ENCODE measurements around the gene LAMA2.

Gene LAMA2

GRCh38 chr6:129099696-129100095 is 216.8 kb downstream of the LAMA2 start:
- Histone ChIP-seq H3K9ac (ENCODE audit: low read length) (no peak overlapping the region), H3K79me2 (ENCODE audit: insufficient read depth, low read length) (no peaks in the 10 kb centered on the region), H3F3A (ENCODE audit: insufficient read depth, low read length) (no peaks in the 10 kb centered on the region), H3K36me3 (ENCODE audit: insufficient read depth, low read length) (no peaks in the 10 kb centered on the region), H3K4me1 (ENCODE audit: insufficient read depth, low read length, severe bottlenecking) (no peaks in the 10 kb centered on the region), H3K4me3 (ENCODE audit: low read depth, low read length, poor library complexity, severe bottlenecking) (no peak overlapping the region), H3K9me3 (ENCODE audit: low read length) (no peaks in the 10 kb centered on the region), H3K27me3 (ENCODE audit: insufficient read depth, low read length) (no peaks in the 10 kb centered on the region), H2AFZ (ENCODE audit: low read length) (no peak overlapping the region), H3K27ac (ENCODE audit: low read depth, low read length, poor library complexity, severe bottlenecking) (no peak overlapping the region), H3K4me2 (ENCODE audit: low read length) (no peak overlapping the region), H3K9me2 (ENCODE audit: low read depth, low read length) (no peaks in the 10 kb centered on the region), H4K20me1 (ENCODE audit: insufficient read depth, low read length) (no peaks in the 10 kb centered on the region)
- TF ChIP-seq EZH2 (IDR thresholded peaks at IDR 0.05; ENCODE audit: borderline replicate concordance, low read length), result no peak
- no peak for TF ChIP-seq CTCF (IDR thresholded peaks at IDR 0.05; ENCODE audit: low read length)

GRCh38 chr6:129100164-129100563 is 217.2 kb downstream of the LAMA2 start:
- H3K27me3 ChIP-seq (ENCODE audit: insufficient read depth, low read length), result no peaks in the 10 kb centered on the region
- H3F3A ChIP-seq (ENCODE audit: insufficient read depth, low read length), result no peaks in the 10 kb centered on the region
- H3K4me2 ChIP-seq (ENCODE audit: low read length), result no peak overlapping the region
- H3K9me3 ChIP-seq (ENCODE audit: low read length), result no peaks in the 10 kb centered on the region
- no peak overlapping the region for H3K9ac ChIP-seq (ENCODE audit: low read length)
- no peak overlapping the region for H3K27ac ChIP-seq (ENCODE audit: low read depth, low read length, poor library complexity, severe bottlenecking)
- TF ChIP-seq EZH2 (IDR thresholded peaks at IDR 0.05; ENCODE audit: borderline replicate concordance, low read length) (no peak), CTCF (IDR thresholded peaks at IDR 0.05; ENCODE audit: low read length) (no peak)
- H3K4me3 ChIP-seq (ENCODE audit: low read depth, low read length, poor library complexity, severe bottlenecking), result no peak overlapping the region
- no peaks in the 10 kb centered on the region for H3K9me2 ChIP-seq (ENCODE audit: low read depth, low read length)
- no peak overlapping the region for H2AFZ ChIP-seq (ENCODE audit: low read length)
- no peaks in the 10 kb centered on the region for H3K4me1 ChIP-seq (ENCODE audit: insufficient read depth, low read length, severe bottlenecking)
- H4K20me1 ChIP-seq (ENCODE audit: insufficient read depth, low read length), result no peaks in the 10 kb centered on the region
- no peaks in the 10 kb centered on the region for H3K36me3 ChIP-seq (ENCODE audit: insufficient read depth, low read length)
- no peaks in the 10 kb centered on the region for H3K79me2 ChIP-seq (ENCODE audit: insufficient read depth, low read length)

GRCh38 chr6:129102741-129103140 is 219.8 kb downstream of the LAMA2 start:
- H3K27ac ChIP-seq (ENCODE audit: low read depth, low read length, poor library complexity, severe bottlenecking), result no peak overlapping the region
- H3K4me2 ChIP-seq (ENCODE audit: low read length), result no peak overlapping the region
- no peaks in the 10 kb centered on the region for H3K79me2 ChIP-seq (ENCODE audit: insufficient read depth, low read length)
- H3K27me3 ChIP-seq (ENCODE audit: insufficient read depth, low read length), result no peaks in the 10 kb centered on the region
- H4K20me1 ChIP-seq (ENCODE audit: insufficient read depth, low read length), result no peaks in the 10 kb centered on the region
- no peaks in the 10 kb centered on the region for H3K4me1 ChIP-seq (ENCODE audit: insufficient read depth, low read length, severe bottlenecking)
- no peaks in the 10 kb centered on the region for H3F3A ChIP-seq (ENCODE audit: insufficient read depth, low read length)
- H3K9me2 ChIP-seq (ENCODE audit: low read depth, low read length), result no peaks in the 10 kb centered on the region
- H2AFZ ChIP-seq (ENCODE audit: low read length), result no peak overlapping the region
- TF ChIP-seq CTCF (IDR thresholded peaks at IDR 0.05; ENCODE audit: low read length), result no peak
- TF ChIP-seq EZH2 (IDR thresholded peaks at IDR 0.05; ENCODE audit: borderline replicate concordance, low read length), result no peak
- H3K4me3 ChIP-seq (ENCODE audit: low read depth, low read length, poor library complexity, severe bottlenecking), result no peak overlapping the region
- no peaks in the 10 kb centered on the region for H3K9me3 ChIP-seq (ENCODE audit: low read length)
- H3K9ac ChIP-seq (ENCODE audit: low read length), result no peak overlapping the region
- no peaks in the 10 kb centered on the region for H3K36me3 ChIP-seq (ENCODE audit: insufficient read depth, low read length)
